ENCODE measurements around the gene RAC3.

Gene RAC3

DNA sequence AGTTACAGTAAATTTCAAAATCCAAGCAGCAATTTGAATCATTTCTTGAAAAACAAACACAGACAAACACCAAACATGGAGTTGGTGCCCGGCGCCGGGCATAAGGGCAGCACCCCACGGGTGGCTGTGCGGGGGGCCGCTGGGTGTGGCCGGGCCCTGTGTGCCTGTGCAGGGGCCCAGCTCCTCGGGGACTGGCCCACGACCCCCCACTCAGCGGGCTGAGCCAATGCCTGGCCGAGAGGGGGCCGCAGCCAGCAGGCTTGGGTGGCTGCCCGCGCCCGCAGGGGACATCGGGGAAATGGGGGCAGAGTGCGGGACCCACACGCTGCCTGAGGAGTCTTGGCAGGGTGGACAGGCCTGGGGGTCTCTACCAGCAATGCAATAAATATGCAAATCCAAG lies 47.0 kb downstream of the RAC3 start:
- DNase-seq, result no peak

DNA sequence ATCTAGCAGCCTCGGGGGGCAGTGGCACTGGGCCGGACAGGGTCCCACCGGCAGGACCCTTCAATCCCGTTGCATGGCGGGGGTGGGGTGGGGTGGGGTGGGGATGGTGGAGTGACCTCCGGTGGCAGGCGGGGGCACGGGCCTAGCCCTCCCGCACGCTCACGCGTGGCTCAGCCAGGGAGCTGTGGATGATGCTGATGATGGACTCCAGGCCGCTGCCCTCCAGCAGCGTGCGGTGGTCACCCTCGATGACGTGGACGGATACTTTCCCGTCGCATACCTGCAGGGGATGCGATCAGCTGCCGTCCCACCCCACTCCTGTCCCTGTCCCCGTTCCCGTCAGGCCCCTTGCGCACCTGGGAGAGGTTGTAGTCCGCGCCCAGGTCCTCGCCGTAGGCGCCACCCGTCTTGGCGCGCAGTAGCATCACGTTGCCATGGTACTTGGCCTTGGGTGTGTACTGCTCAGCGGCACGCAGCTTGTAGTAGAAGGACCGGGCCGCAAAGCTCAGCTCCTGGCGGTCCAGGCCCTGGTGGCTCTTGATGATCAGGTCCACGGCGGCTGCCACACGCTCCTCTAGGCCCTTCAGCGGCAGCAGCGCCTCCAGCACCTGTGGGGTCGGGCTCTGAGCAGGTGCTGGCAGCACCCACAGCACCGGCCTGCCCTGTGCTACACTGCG lies 47.7 kb downstream of the RAC3 start:
- DNase-seq, result no peak

DNA sequence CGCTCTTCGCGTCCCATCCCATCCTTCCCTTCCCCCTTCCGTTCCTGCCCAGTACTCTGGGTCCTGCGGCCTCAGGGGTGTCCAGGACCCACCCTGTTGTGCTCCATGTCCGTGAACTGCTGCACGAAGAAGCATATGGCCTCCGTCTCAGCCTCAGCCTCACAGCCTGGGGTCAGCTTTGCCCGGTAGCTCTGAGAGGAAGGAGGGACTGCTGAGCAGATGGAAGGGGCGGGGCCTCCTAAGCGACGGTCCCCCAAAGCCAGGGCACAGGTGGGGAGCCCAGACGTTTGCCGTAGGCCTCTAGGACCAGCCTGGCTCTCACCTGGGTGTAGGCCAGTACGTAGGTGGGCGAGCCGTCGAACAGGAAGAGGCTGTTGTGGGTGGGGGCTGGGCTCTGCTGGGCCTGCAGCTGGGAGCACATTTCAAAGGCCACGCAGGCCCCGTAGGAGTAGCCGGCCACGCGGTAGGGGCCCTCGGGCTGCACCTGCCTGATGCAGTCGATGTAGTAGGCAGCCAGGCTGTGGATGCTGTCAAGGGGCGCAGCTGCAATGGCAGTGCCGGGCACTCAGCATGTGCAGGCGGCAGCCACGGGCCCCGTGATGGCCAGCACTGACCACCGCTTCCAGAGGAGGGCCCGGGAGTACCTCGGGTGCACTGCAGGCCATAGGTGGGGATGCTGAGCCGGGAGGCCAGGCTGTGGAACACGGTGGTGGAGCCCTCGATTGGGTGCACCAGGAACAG lies 48.7 kb downstream of the RAC3 start:
- DNase-seq, result no peak

DNA sequence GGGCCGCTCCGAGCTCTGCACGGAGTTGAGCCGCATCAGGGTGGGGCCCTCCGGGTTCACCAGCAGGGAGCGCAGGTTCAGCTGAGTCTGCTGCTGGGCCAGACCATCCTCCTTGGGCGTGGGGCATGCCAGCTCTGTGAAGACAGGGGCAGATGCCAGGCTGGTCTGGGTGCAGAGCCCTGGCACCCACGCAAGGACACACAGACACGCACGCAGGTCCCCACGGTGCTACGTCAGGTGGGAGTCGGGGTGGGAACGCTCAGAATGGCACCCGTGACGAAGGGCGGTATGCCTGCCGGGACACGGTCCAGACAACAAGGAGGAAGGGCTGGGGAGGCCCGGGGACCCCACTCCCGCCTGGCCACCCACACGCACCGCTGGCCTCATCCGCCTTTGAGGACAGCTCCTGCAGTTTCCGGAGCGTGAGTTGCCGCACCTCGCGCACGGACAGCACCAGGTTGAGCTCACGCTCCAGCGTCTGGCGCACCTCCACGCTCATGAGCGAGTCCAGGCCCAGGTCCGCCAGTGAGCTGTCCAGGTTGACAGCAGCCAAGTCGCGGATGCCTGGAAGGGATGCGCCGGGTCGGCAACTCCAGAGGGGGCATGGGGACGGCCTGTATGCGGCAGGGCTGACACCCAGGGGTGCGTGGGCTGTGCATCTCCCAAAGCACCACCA lies 49.4 kb downstream of the RAC3 start:
- no peak for DNase-seq

DNA sequence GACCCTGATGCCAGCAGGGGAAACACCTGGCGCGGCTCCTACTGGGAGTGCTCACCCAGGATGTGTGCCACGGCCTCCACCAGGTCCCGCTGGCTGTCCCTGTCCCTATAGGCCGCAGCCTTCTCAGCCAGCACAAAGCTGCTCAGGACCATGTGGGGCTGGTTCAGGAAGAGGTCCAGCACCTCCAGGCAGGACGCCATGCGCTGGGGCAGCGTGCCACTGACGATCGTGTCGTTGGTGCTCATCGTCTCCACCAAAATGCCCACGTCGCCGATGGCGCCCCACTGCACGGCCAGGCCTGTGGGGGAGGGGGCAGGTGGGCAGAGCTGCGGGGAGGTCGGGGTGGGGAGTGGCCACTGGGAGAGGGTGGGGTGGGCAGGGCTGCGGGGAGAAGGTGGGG lies 50.1 kb downstream of the RAC3 start:
- no peak for DNase-seq

DNA sequence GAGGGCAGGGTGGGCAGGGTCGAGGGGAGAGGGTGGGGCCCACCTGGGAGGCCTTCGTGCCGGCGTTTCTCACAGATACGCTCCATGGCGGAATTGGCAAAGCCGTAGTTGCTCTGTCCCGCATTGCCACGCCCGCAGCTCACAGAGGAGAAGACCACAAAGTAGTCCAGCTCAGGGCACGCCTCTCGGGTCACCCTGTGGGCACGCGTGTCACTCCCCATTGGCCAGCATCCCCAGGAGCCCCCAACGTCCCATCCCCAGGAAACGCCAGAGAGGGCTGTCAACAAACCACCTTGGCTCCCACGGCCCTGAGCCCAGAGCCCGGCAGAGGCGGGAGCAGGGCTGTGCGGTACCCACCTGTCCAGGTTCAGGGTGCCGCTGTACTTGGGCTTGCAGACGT lies 50.5 kb downstream of the RAC3 start:
- no peak for DNase-seq

DNA sequence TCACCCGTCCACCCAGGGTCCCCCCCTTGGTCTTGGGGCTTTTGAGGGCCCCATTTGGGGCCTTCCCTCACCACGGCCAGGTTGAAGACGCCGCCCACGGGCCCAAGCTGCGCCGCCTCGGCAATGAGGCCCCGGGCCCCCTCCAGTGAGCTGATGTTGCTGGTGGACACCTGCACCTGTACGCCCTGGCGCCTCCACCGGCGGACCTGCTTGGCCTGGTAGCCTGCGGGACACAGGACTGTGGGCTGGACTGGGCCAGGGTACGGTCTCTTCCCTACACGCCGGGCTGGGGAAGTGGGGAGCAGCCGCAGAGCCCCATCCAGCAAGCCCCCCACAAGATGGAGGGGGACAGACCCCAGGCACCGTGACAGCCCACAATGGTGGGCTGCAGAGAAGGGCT lies 51.0 kb downstream of the RAC3 start:
- no peak for DNase-seq

DNA sequence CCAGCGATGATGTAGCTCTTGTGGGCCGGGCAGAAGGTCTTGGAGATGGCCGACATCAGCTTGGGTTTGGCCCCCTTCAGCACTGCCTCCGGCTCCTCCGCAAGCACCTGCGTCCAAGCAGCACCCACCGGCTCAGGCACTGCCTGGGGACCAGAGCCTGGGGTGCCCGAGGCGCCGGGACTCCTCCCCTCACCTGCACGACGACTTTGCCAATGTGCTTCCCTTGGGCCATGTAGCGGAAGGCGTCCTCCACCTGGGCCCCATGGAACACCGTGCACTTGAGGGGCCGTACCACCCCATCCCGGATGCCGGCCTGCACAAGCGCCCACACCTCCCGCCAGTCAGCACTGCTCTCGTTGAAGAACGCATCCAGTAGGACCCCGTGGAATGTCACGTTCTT lies 51.5 kb downstream of the RAC3 start:
- DNase-seq, result no peak
